Spleen (tissue), 11 donors: ENCODE results near the gene SWSAP1. TPM values are rescaled to one million over a fixed set of nuclear protein-coding genes. Genes with fewer than 3 reads are reported as not detected.

ENCODE experiments used
- DNase-seq: peaks from one replicate; pipeline ENCODE4 v3.0.0-alpha.2; 2020
- H3K27ac ChIP-seq, 8 donors: fragments of 200-600 bp; sonication (generic) in 7 of 8; 1 replicate in 4 of 8; 2 replicates in 4 of 8; pipeline versions ENCODE4 v1.5.0 to v1.8.0; 2016 to 2021; ENCODE audit warnings: inconsistent platforms in 4 of 8, mild to moderate bottlenecking in 4 of 8, moderate library complexity in 1 of 8
- H3K27me3 ChIP-seq, 7 donors: fragments of 200-600 bp; sonication (generic) in 6 of 7; replicated peaks in 1 of 7; 1 replicate in 4 of 7; 2 replicates in 3 of 7; pipeline versions ENCODE4 v1.5.0 to v1.8.0; 2016 to 2021; ENCODE audit warnings: inconsistent platforms in 3 of 7, mild to moderate bottlenecking in 1 of 7
- H3K36me3 ChIP-seq, 6 donors: fragments of 200-600 bp; sonication (generic) in 5 of 6; 1 replicate in 4 of 6; 2 replicates in 2 of 6; pipeline versions ENCODE4 v1.5.0 to v1.8.0; 2016 to 2021; ENCODE audit warnings: inconsistent platforms in 2 of 6
- H3K4me1 ChIP-seq, 6 donors: fragments of 200-600 bp; sonication (generic) in 5 of 6; 1 replicate in 3 of 6; 2 replicates in 3 of 6; pipeline versions ENCODE4 v1.5.0 to v1.8.0; 2016 to 2021; ENCODE audit warnings: inconsistent platforms in 3 of 6
- H3K4me3 ChIP-seq, 8 donors: fragments of 200-600 bp; sonication (generic) in 7 of 8; 1 replicate in 4 of 8; 2 replicates in 4 of 8; pipeline versions ENCODE4 v1.5.0 to v1.8.0; 2016 to 2021; ENCODE audit warnings: inconsistent platforms in 4 of 8, mild to moderate bottlenecking in 4 of 8, moderate library complexity in 2 of 8
- H3K9me3 ChIP-seq, 8 donors: fragments of 200-600 bp; sonication (generic) in 7 of 8; 1 replicate in 4 of 8; 2 replicates in 4 of 8; pipeline versions ENCODE4 v1.5.0 to v1.8.0; 2016 to 2021; ENCODE audit warnings: inconsistent platforms in 4 of 8
- CTCF ChIP-seq, 11 experiments: fragments of 200-600 bp in 7 of 11; fragments of 450-650 bp in 4 of 11; sonication (generic) in 4 of 11; IDR thresholded peaks in 8 of 11; conservative IDR thresholded peaks in 3 of 11; 1 replicate in 7 of 11; 2 replicates in 4 of 11; pipeline versions ENCODE4 v1.4.0 to v1.8.0; 2016 to 2021; ENCODE audit warnings: antibody characterized with exemption in 11 of 11, inconsistent platforms in 4 of 11, mild to moderate bottlenecking in 1 of 11
- POLR2A ChIP-seq, 3 donors: fragments of 450-650 bp; IDR thresholded peaks; one replicate each; pipeline ENCODE4 v1.5.1; 2017; ENCODE audit warnings: antibody characterized with exemption in 3 of 3, mild to moderate bottlenecking in 1 of 3
- POLR2AphosphoS5 ChIP-seq, 3 donors: sonication (generic); formaldehyde crosslinking; IDR thresholded peaks; one replicate each; pipeline ENCODE4 v1.5.1; 2017; ENCODE audit warnings: antibody characterized with exemption in 3 of 3
- WGBS, 5 donors: extraction: QIAGEN DNeasy Blood & Tissue Kit in 3 of 5; methylation state at CpG; one replicate each; pipeline versions ENCODE4 v1.1.5 to v1.1.7; 2013 to 2018; 5-methylcytosine and 5-hydroxymethylcytosine counted together
- intact Hi-C: fragments of 100-400 bp; cut with DNase I; formaldehyde crosslinking; loops from one replicate; pipeline ENCODE4 v1.15.0; 2023; ENCODE audit warnings: low total_unique reads
- polyA plus RNA-seq, 3 donors: library from polyadenylated mRNA; stranded (reverse); fragments of 200-250 nt; gene quantifications; one replicate each; pipeline ENCODE4 v1.2.1, GENCODE V29; 2013
- total RNA-seq, 7 donors: library from RNA; depleted of rRNA in 3 of 7; stranded (reverse); fragments of >200 nt in 3 of 7; fragmentation: NEBNext Ultra II Directional in 4 of 7; extraction: Animal tissue kit (Norgen Biotek cat#: 25700) in 4 of 7; gene quantifications; one replicate each; pipeline versions ENCODE4 v1.1.0 to v1.2.1, GENCODE V29; 2016 to 2021
- donor health status: healthy with polysubstance abuse.
- donor health status: DM: no; HTN: no; CAD: no; lungs with moderate emphysema.
- donor health status: DM: no; HTN: no; CAD: no.
- donor health status: Bipolar disorder and iron deficiency.
- donor health status: healthy.
- donor health status: DM: no; HTN: no; CAD: no.
- donor health status: DM: yes; HTN: yes; CAD: no.

The SWSAP1 gene
- total and polyA plus RNA-seq, 10 donors = 2.7 to 9.3 (median 4.7) TPM

DNA sequence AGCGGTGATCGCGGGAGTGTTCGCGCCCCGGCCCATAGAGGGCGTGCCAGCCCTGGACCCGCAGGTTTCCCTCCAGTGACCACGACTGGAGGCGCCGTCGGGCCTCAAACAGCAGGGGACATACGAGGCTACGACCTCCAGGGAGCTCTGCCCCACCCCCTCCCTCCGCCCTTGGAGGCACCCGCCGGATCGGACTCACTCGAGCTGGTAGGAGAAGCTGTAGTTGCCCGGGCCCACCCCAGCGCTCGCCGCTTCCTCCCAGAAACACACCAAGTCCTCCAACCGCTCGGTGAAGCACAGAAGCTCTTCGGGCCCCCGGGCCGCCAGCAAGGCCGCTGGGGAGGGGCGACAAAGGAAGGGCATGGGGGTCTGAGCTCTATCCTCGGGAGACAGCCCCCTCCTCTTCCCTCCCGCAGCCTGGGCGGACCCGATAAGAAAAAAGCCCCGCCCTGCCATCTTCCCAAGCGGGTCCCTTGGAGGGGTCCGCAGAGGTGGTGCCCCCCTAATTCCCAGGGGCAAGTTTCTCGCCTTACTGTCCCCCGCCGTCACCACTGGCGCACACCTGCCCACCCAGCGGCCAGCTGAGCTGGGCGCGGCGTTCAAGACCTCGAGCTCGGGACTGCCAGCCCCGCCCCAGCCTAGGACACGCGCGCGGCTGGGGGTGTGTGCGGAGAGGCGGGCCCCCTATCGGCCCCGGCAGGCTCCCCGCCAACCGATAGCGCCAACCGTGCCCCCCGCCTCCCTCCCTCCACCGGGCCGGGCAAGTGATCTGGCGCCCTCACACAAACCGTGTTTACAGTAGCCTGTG, 8.6 kb downstream of the SWSAP1 start:
- peaks cover 15 to 90% (median 66%) of the 10 kb centered on the region in 6 donors for H3K4me1 ChIP-seq
- H3K27ac ChIP-seq = peak overlapping the region; percentile 2 to 97 (median 75)
- WGBS, 5 donors = 1 to 2% (median 1%) methylated on average over 27 to 65 of the region's 65 CpGs

DNA sequence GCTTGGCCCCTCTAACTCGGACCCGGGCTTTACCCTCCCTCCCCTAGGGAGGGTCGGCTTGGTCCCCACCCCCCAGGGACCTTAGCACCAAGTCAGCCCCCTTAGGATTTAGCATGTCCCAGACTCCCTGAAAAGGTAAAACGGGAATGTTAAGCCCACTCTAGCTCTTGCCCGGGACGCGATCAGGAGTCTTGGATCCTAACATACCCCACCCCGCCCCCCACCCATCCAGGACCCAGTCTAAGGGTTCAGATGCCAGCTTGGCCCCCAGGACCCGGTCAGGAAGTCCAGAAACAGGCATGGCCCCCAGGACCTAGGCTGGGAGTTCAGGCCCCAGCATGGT, 9.2 kb downstream of the SWSAP1 start:
- peak overlapping the region in 7 of 8 donors; percentile 51 to 97 (median 76) for H3K27ac ChIP-seq
- peaks cover 0 to 5% (median 0%) of the 10 kb centered on the region in 6 donors for H3K36me3 ChIP-seq
- H3K27me3 ChIP-seq = peaks cover 0 to 26% (median 0%) of the 10 kb centered on the region in 7 donors
- WGBS, 5 donors = 2 to 7% (median 5%) methylated on average over 9 of the region's 9 CpGs
- no peak for TF ChIP-seq CTCF (IDR thresholded peaks at IDR 0.05 in 8 of 11, conservative IDR thresholded peaks at IDR 0.05 in 3 of 11)
- TF ChIP-seq POLR2AphosphoS5 (IDR thresholded peaks at IDR 0.05) = no peak
- no peak for TF ChIP-seq POLR2A (IDR thresholded peaks at IDR 0.05)
- H3K9me3 ChIP-seq = no peaks in the 10 kb centered on the region
- intact Hi-C loops = loop anchor here (5.0 kb wide), 1 partner anchor 54 kb away; the partner anchor contains the start of genes ODAD3 and PRKCSH
- H3K4me1 ChIP-seq = peaks cover 14 to 84% (median 62%) of the 10 kb centered on the region in 6 donors
- peak overlapping the region; percentile 31 to 81 (median 46) for H3K4me3 ChIP-seq
- DNase-seq = no peak

More for the DNA sequence above, 8.6 kb downstream of the SWSAP1 start:
- TF ChIP-seq POLR2A (IDR thresholded peaks at IDR 0.05) = no peak
- peak in 10 of 11 experiments; percentile 48 to 82 (median 74) for TF ChIP-seq CTCF (IDR thresholded peaks at IDR 0.05 in 8 of 11, conservative IDR thresholded peaks at IDR 0.05 in 3 of 11)
- peak; percentile 48 to 64 (median 51) for TF ChIP-seq POLR2AphosphoS5 (IDR thresholded peaks at IDR 0.05)
- Histone ChIP-seq H3K27me3 (peaks cover 0 to 26% (median 0%) of the 10 kb centered on the region in 7 donors), H3K4me3 (peak overlapping the region; percentile 31 to 81 (median 46)), H3K9me3 (no peaks in the 10 kb centered on the region), H3K36me3 (peaks cover 0 to 11% (median 2%) of the 10 kb centered on the region in 6 donors)
- intact Hi-C loops = loop anchor here (5.0 kb wide), 1 partner anchor 54 kb away; the partner anchor contains the start of genes ODAD3 and PRKCSH
- DNase-seq = peak; percentile 91

GRCh38 chr19:11384778-11385129, 10.3 kb downstream of the SWSAP1 start:
- no peaks in the 10 kb centered on the region for H3K36me3 ChIP-seq
- H3K27ac ChIP-seq = peak overlapping the region in 3 of 8 donors; percentile 76 to 97 (median 81)
- 88 to 93% (median 90%) methylated on average over 5 of the region's 5 CpGs for WGBS, 5 donors
- H3K4me1 ChIP-seq = peaks cover 14 to 74% (median 59%) of the 10 kb centered on the region in 6 donors
- peaks cover 0 to 26% (median 0%) of the 10 kb centered on the region in 7 donors for H3K27me3 ChIP-seq
- H3K9me3 ChIP-seq = no peaks in the 10 kb centered on the region
- DNase-seq = no peak
- TF ChIP-seq POLR2A (IDR thresholded peaks at IDR 0.05) (no peak), POLR2AphosphoS5 (IDR thresholded peaks at IDR 0.05) (no peak), CTCF (IDR thresholded peaks at IDR 0.05 in 8 of 11, conservative IDR thresholded peaks at IDR 0.05 in 3 of 11) (no peak)
- intact Hi-C loops = loop anchor here (5.0 kb wide), 1 partner anchor 53 kb away; the partner anchor contains the start of genes ODAD3 and PRKCSH
- no peak overlapping the region for H3K4me3 ChIP-seq
